Prostate gland (tissue), 2 donors: ENCODE measurements around the gene PMM1. TPM values are rescaled to one million over a fixed set of nuclear protein-coding genes. Genes with fewer than 3 reads are reported as not detected.

Source experiments
- DNase-seq: peaks from one replicate; pipeline ENCODE4 v3.0.0-alpha.2; 2019; ENCODE audit warnings: low spot score
- H3K27ac ChIP-seq, 2 donors: fragments of 200-600 bp; sonication (generic); 2 replicates each; pipeline ENCODE4 v1.5.1; 2017 to 2019
- H3K27me3 ChIP-seq: fragments of 200-600 bp; sonication (generic); replicated peaks from 2 replicates; pipeline ENCODE4 v1.5.1; 2019; ENCODE audit not compliant: insufficient read depth
- H3K36me3 ChIP-seq, 2 donors: fragments of 200-600 bp; sonication (generic); 1 replicate in 1 of 2; 2 replicates in 1 of 2; pipeline versions ENCODE4 v1.5.1 to v1.8.1; 2017 to 2019
- H3K4me1 ChIP-seq: fragments of 200-600 bp; sonication (generic); replicated peaks from 2 replicates; pipeline ENCODE4 v1.5.1; 2019
- H3K4me3 ChIP-seq, 2 donors: fragments of 200-600 bp; sonication (generic); 2 replicates each; pipeline ENCODE4 v1.5.1; 2017 to 2019
- H3K9me3 ChIP-seq: fragments of 200-600 bp; sonication (generic); 2 replicates; pipeline ENCODE4 v1.5.1; 2017
- CTCF ChIP-seq, 4 experiments: fragments of 200-600 bp in 2 of 4; fragments of 450-650 bp in 2 of 4; sonication (generic) in 2 of 4; IDR thresholded peaks; 1 replicate in 3 of 4; 2 replicates in 1 of 4; pipeline ENCODE4 v1.5.1; 2016 to 2019; ENCODE audit warnings: antibody characterized with exemption in 4 of 4, mild to moderate bottlenecking in 2 of 4, moderate library complexity in 2 of 4
- POLR2A ChIP-seq: fragments of 450-650 bp; IDR thresholded peaks from one replicate; pipeline ENCODE4 v1.6.1; 2016; ENCODE audit warnings: antibody characterized with exemption, mild to moderate bottlenecking
- POLR2AphosphoS5 ChIP-seq: sonication (generic); formaldehyde crosslinking; IDR thresholded peaks from one replicate; pipeline ENCODE4 v1.6.1; 2017; ENCODE audit warnings: antibody characterized with exemption
- WGBS: methylation state at CpG from one replicate; pipeline ENCODE4 v1.1.5; 2018; 5-methylcytosine and 5-hydroxymethylcytosine counted together
- intact Hi-C: fragments of 100-400 bp; cut with DNase I; formaldehyde crosslinking; loops from one replicate; pipeline ENCODE4 v1.14.2; 2022
- total RNA-seq, 2 donors: library from RNA; depleted of rRNA; stranded (reverse); fragments of >200 nt; gene quantifications; one replicate each; pipeline ENCODE4 v1.1.0, GENCODE V29; 2016

Gene PMM1
- total RNA-seq, 2 donors from 2014 or later = 49.0 to 58.6 TPM

- no peaks in the 10 kb centered on the region for H3K4me1 ChIP-seq
- no peak overlapping the region for H3K27ac ChIP-seq
- no peak for DNase-seq
- H3K9me3 ChIP-seq = no peaks in the 10 kb centered on the region
- TF ChIP-seq POLR2A (no peak), CTCF (IDR thresholded peaks at IDR 0.05) (no peak), POLR2AphosphoS5 (no peak)
- 89% methylated on average over 12 of the region's 12 CpGs for WGBS
- intact Hi-C loops = no loop called here
- no peaks in the 10 kb centered on the region for H3K27me3 ChIP-seq
- no peak overlapping the region for H3K4me3 ChIP-seq
- no peaks in the 10 kb centered on the region for H3K36me3 ChIP-seq
These were observed 38.6 kb downstream of the PMM1 start for GRCh38 chr22:41550952-41551491.

GRCh38 chr22:41548830-41549211 is 40.8 kb downstream of the PMM1 start:
- Histone ChIP-seq H3K36me3 (no peaks in the 10 kb centered on the region), H3K27me3 (no peaks in the 10 kb centered on the region), H3K27ac (no peak overlapping the region), H3K4me3 (no peak overlapping the region), H3K9me3 (no peaks in the 10 kb centered on the region), H3K4me1 (no peaks in the 10 kb centered on the region)
- intact Hi-C loops = no loop called here
- TF ChIP-seq POLR2A (no peak), CTCF (IDR thresholded peaks at IDR 0.05) (no peak), POLR2AphosphoS5 (no peak)
- DNase-seq = no peak
- WGBS = 93% methylated on average over 5 of the region's 5 CpGs

- peak overlapping the region in 1 of 2 donors; percentile 79 for H3K27ac ChIP-seq
- intact Hi-C loops = loop anchor here (5.0 kb wide), 1 partner anchor 52 kb away; no protein-coding TSS in a partner anchor
- 23% methylated on average over 19 of the region's 21 CpGs for WGBS
These were observed 44.8 kb downstream of the PMM1 start for GRCh38 chr22:41544671-41545476.

GRCh38 chr22:41543854-41544670 is 45.6 kb downstream of the PMM1 start, which contains the start of gene POLR3H:
POLR3H (minus strand) TSS chr22:41544470; CDS start chr22:41544101, 369 bp downstream.
- Histone ChIP-seq H3K27ac (peak within 1 kb of the TSS; percentile 79 to 80), H3K4me1 (peaks cover 7% of the 10 kb centered on the region), H3K9me3 (no peaks in the 10 kb centered on the region), H3K36me3 (no peaks in the 10 kb centered on the region), H3K27me3 (no peaks in the 10 kb centered on the region), H3K4me3 (peak within 1 kb of the TSS; percentile 75 to 82)
- peak; percentile 97 for DNase-seq
- 1% methylated on average over 50 of the region's 80 CpGs for WGBS
- peak; percentile 38 for TF ChIP-seq POLR2A
- peak; percentile 93 for TF ChIP-seq POLR2AphosphoS5
- peak; percentile 31 to 77 (median 64) for TF ChIP-seq CTCF (IDR thresholded peaks at IDR 0.05)
- intact Hi-C loops = loop anchor here (5.0 kb wide), 1 partner anchor 53 kb away; no protein-coding TSS in a partner anchor

More at GRCh38 chr22:41544671-41545476, 44.8 kb downstream of the PMM1 start:
- Histone ChIP-seq H3K36me3 (no peaks in the 10 kb centered on the region), H3K4me1 (peaks cover 7% of the 10 kb centered on the region), H3K9me3 (no peaks in the 10 kb centered on the region), H3K27me3 (no peaks in the 10 kb centered on the region), H3K4me3 (peak overlapping the region; percentile 75 to 82)
- DNase-seq = no peak
- no peak for TF ChIP-seq CTCF (IDR thresholded peaks at IDR 0.05)
- no peak for TF ChIP-seq POLR2A
- TF ChIP-seq POLR2AphosphoS5 = no peak
